Fibroblast of lung (primary cell): Measurements from ENCODE around the gene SMR3A. TPM values are rescaled to one million over a fixed set of nuclear protein-coding genes. Genes with fewer than 3 reads are reported as not detected.

Experiments
- DNase-seq, 2 donors: peaks; one replicate each; pipeline versions ENCODE4 v3.0.0 to v3.0.0-alpha.2; 2010; ENCODE audit warnings: low read depth in 2 of 2
- H2AFZ ChIP-seq: 2 replicates; pipeline ENCODE4 v1.5.1; 2012; ENCODE audit warnings: low read length, control low read depth, inconsistent platforms
- H3K27ac ChIP-seq: 2 replicates; pipeline ENCODE4 v1.5.1; 2011; ENCODE audit warnings: low read length, control low read depth; ENCODE audit not compliant: insufficient read depth
- H3K27me3 ChIP-seq: 2 replicates; pipeline ENCODE4 v1.5.1; 2011; ENCODE audit warnings: mild to moderate bottlenecking, low read length; ENCODE audit not compliant: control insufficient read depth, insufficient read depth
- H3K36me3 ChIP-seq: 2 replicates; pipeline ENCODE4 v1.5.1; 2011; ENCODE audit warnings: low read length; ENCODE audit not compliant: control insufficient read depth, insufficient read depth
- H3K4me1 ChIP-seq: 2 replicates; pipeline ENCODE4 v1.5.1; 2011; ENCODE audit warnings: low read length; ENCODE audit not compliant: control insufficient read depth, insufficient read depth; ENCODE audit errors: extremely low read depth
- H3K4me2 ChIP-seq: 2 replicates; pipeline ENCODE4 v1.5.1; 2011; ENCODE audit warnings: low read length, control low read depth; ENCODE audit not compliant: insufficient read depth; ENCODE audit errors: extremely low read depth
- H3K4me3 ChIP-seq, 4 experiments: fragments of 200-600 bp in 1 of 4; sonication (generic) in 1 of 4; replicated peaks in 1 of 4; 2 replicates each; pipeline ENCODE4 v1.5.1; 2011 to 2016; ENCODE audit warnings: low read length in 4 of 4, low read depth in 3 of 4, mild to moderate bottlenecking in 3 of 4, control low read depth in 2 of 4, inconsistent platforms in 1 of 4, mixed read lengths in 1 of 4; ENCODE audit not compliant: insufficient read depth in 1 of 4; ENCODE audit errors: control extremely low read depth in 1 of 4
- H3K79me2 ChIP-seq: 2 replicates; pipeline ENCODE4 v1.5.1; 2012; ENCODE audit warnings: mild to moderate bottlenecking, low read length, inconsistent platforms; ENCODE audit not compliant: control insufficient read depth, insufficient read depth
- H3K9ac ChIP-seq: 2 replicates; pipeline ENCODE4 v1.5.1; 2011; ENCODE audit warnings: mild to moderate bottlenecking, low read length, control low read depth; ENCODE audit not compliant: insufficient read depth
- H3K9me3 ChIP-seq: 2 replicates; pipeline ENCODE4 v1.5.1; 2012; ENCODE audit warnings: low read depth, low read length; ENCODE audit not compliant: control insufficient read depth, insufficient read depth
- H4K20me1 ChIP-seq: 2 replicates; pipeline ENCODE4 v1.5.1; 2011; ENCODE audit warnings: low read length; ENCODE audit not compliant: control insufficient read depth, insufficient read depth; ENCODE audit errors: extremely low read depth
- CTCF ChIP-seq, 2 donors: IDR thresholded peaks in 1 of 2; conservative IDR thresholded peaks in 1 of 2; 1 replicate in 1 of 2; 2 replicates in 1 of 2; pipeline ENCODE4 v1.5.1; 2011 to 2012; ENCODE audit warnings: low read length in 2 of 2, control low read depth in 1 of 2, inconsistent platforms in 1 of 2, low read depth in 1 of 2, mild to moderate bottlenecking in 1 of 2
- EZH2 ChIP-seq: IDR thresholded peaks from 2 replicates; pipeline ENCODE4 v1.5.1; 2012; ENCODE audit warnings: low read length, control low read depth, mild to moderate bottlenecking; ENCODE audit errors: missing control alignments
- polyA plus RNA-seq, 2 donors: library from polyadenylated mRNA; depleted of rRNA in 1 of 2; stranded (reverse) in 1 of 2; unstranded in 1 of 2; fragments of >200 nt; gene quantifications; 2 replicates each; pipeline ENCODE4 v1.2.1, GENCODE V29; 2011 to 2012; ENCODE audit warnings: missing spikeins in 1 of 2
- total RNA-seq: library from RNA; depleted of rRNA; stranded (reverse); fragments of >200 nt; gene quantifications from 2 replicates; pipeline ENCODE4 v1.2.1, GENCODE V29; 2014

Gene SMR3A
- total and polyA plus RNA-seq, 2 donors (not counting 1 experiment from before 2014, with no cell fraction given): not detected

GRCh38 chr4:70337886-70338420 lies 22.6 kb upstream of the SMR3A start:
- H3K4me3 ChIP-seq: no peak overlapping the region
- no peaks in the 10 kb centered on the region for H3K36me3 ChIP-seq
- H3K4me2 ChIP-seq: no peak overlapping the region
- H3K79me2 ChIP-seq: no peaks in the 10 kb centered on the region
- H3K27me3 ChIP-seq: no peaks in the 10 kb centered on the region
- TF ChIP-seq CTCF (conservative IDR thresholded peaks at IDR 0.05 in 1 of 2, IDR thresholded peaks at IDR 0.05 in 1 of 2; ENCODE audit: low read depth in 1 of 2, low read length in 2 of 2) (no peak), EZH2 (no peak)
- H2AFZ ChIP-seq: no peak overlapping the region
- no peak overlapping the region for H3K9ac ChIP-seq
- no peaks in the 10 kb centered on the region for H4K20me1 ChIP-seq
- no peak overlapping the region for H3K27ac ChIP-seq
- DNase-seq: peak in 1 of 2 donors; percentile 0
- no peaks in the 10 kb centered on the region for H3K4me1 ChIP-seq
- H3K9me3 ChIP-seq: no peaks in the 10 kb centered on the region

GRCh38 chr4:70356185-70356584 lies 4.4 kb upstream of the SMR3A start:
- H2AFZ ChIP-seq: no peak overlapping the region
- no peak for TF ChIP-seq CTCF (conservative IDR thresholded peaks at IDR 0.05 in 1 of 2, IDR thresholded peaks at IDR 0.05 in 1 of 2; ENCODE audit: low read depth in 1 of 2, low read length in 2 of 2)
- no peaks in the 10 kb centered on the region for H3K9me3 ChIP-seq
- H4K20me1 ChIP-seq: no peaks in the 10 kb centered on the region
- H3K4me3 ChIP-seq: no peak overlapping the region
- DNase-seq: no peak
- H3K79me2 ChIP-seq: no peaks in the 10 kb centered on the region
- H3K9ac ChIP-seq: no peak overlapping the region
- no peaks in the 10 kb centered on the region for H3K27me3 ChIP-seq
- no peaks in the 10 kb centered on the region for H3K36me3 ChIP-seq
- H3K4me1 ChIP-seq: no peaks in the 10 kb centered on the region
- H3K4me2 ChIP-seq: no peak overlapping the region
- no peak overlapping the region for H3K27ac ChIP-seq

GRCh38 chr4:70359115-70359661 lies 1.4 kb upstream of the SMR3A start:
- H3K4me3 ChIP-seq: no peak overlapping the region
- no peak overlapping the region for H3K4me2 ChIP-seq
- no peak overlapping the region for H2AFZ ChIP-seq

More at GRCh38 chr4:70359115-70359661, 1.4 kb upstream of the SMR3A start:
- no peak overlapping the region for H3K27ac ChIP-seq
- TF ChIP-seq EZH2 (no peak), CTCF (conservative IDR thresholded peaks at IDR 0.05 in 1 of 2, IDR thresholded peaks at IDR 0.05 in 1 of 2; ENCODE audit: low read depth in 1 of 2, low read length in 2 of 2) (no peak)
- H3K79me2 ChIP-seq: no peaks in the 10 kb centered on the region
- no peaks in the 10 kb centered on the region for H3K4me1 ChIP-seq
- no peak overlapping the region for H3K9ac ChIP-seq
- H4K20me1 ChIP-seq: no peaks in the 10 kb centered on the region
- no peaks in the 10 kb centered on the region for H3K36me3 ChIP-seq
- DNase-seq: no peak
- no peaks in the 10 kb centered on the region for H3K27me3 ChIP-seq
- no peaks in the 10 kb centered on the region for H3K9me3 ChIP-seq
